NOMO-1 treated with DMSO at 0.1 percent for 48 hours (cell line): Measurements from ENCODE around the gene SNX6.
"Not testable (repeated sequence)": the region's sequence is repeated elsewhere in the genome, so short reads cannot be mapped to it uniquely, and the experiment has no call there.

Experiments
- DNase-seq: peaks from one replicate; lab custom pipeline; 2025; ENCODE audit not compliant: unreplicated experiment; lab: John Stamatoyannopoulos, UW

Gene SNX6

DNA sequence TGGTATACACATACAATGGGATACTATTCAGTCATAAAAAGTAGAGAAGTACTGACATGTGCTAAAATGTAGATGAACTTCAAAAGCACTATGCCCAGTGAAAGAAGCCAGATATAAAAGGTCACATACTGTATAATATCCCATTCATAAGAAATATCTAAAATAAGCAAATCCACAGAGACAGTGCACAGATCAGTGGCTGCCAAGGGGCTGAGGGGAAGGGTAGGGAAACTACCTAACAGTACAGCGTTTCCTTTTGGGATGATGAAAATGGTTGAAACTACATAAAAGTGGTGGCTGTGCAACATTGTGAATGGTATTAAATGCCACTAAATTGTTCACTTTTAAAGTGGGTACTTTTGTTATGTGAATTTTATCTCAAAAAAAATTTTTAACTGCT, 102.4 kb downstream of the SNX6 start:
- no peak for DNase-seq

DNA sequence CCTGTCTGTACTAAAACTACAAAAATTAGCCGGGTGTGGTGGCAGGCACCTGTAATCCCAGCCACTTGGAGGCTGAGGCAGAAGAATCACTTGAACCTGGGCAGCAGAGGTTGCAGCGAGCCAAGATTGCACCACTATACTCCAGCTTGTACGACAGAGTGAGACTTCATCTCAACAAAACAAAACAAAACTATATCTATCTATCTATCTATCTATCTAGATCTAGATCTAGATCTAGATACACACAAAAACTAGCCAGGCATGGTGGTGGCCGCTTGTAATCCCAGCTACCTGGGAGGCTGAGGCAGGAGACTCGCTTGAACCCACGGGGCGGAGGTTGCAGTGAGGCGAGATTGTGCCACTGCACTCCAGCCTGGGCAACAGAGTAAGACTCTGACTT, 105.7 kb downstream of the SNX6 start:
- DNase-seq: not testable (repeated sequence)

DNA sequence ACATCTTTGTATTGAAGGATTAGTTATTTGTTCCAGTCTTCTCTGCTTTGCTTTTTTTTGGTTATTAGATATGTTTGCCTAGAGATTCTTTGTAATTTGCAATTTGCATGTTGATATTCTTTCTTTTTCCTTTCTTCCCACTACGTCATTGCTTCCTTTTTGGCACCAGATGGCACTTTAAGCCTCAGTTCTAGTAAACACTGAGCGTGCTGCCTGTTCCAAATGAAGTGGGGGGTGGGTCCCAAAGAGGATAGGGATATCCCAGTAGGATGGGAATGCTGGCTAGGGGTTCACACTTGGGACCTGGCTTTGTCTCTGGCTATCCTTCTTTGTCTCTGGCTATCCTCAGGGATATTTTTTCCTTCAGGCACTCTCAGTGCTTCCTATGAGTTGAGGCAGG, 107.5 kb downstream of the SNX6 start:
- DNase-seq: no peak

GRCh38 chr14:34521071-34521470, 108.9 kb downstream of the SNX6 start:
- DNase-seq: not testable (repeated sequence)

DNA sequence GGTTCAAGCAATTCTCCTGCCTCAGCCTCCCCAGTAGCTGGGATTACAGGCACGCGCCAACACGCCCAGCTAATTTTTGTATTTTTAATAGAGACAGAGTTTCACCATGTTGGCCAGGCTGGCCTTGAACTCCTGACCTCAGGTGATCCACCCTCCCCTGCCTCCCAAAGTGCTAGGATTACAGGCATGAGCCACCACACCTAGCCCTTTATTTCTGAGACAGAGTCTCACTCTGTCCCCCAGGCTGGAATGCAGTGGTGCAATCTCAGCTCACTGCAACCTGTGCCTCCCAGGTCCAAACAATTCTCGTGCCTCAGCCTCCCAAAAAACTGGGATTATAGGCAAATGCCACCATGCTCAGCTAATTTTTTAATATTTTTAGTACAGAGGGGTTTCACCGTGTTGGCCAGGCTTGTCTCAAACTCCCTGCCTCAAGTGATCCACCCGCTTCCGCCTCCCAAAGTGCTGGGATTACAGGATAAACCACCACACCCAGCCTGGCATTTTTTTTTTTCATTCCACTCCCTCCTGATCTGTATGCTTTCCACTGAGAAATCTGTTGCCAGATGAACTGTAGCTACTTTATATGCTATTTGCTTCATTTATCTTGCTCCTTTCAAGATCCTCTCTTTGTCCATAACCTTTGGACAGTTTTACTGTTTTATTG, 109.5 kb downstream of the SNX6 start:
- not testable (repeated sequence) for DNase-seq
